ENCODE results near the gene SLC5A9. TPM values are rescaled to one million over a fixed set of nuclear protein-coding genes. Genes with fewer than 3 reads are reported as not detected.
"Not testable (repeated sequence)": the region's sequence is repeated elsewhere in the genome, so short reads cannot be mapped to it uniquely, and the experiment has no call there.

Gene SLC5A9
- total RNA-seq, 1 experiment from 2014 or later, result not detected

DNA sequence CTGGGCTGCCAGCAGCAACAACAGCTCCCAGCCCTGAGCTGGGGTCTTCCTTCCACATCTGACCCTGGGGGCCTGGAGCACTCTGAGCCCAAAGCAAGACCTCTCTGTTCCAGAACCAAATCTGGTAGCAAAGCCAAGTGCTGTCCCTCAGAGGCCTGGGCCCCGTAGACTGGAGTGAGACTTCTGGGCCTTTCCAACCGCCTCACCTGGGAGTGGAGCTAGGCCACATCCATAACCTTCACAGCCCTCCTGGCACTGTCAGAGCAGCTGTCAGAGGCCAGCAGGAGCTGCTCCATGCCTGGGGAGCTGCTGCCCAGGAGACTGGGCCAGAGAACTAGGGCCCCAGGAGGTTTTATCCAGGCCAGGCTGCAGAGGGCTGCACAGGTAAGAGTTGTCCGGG lies 15.4 kb upstream of the SLC5A9 start:
- no peak for DNase-seq
- no peaks in the 10 kb centered on the region for H3K9me3 ChIP-seq (ENCODE audit: low read length)

DNA sequence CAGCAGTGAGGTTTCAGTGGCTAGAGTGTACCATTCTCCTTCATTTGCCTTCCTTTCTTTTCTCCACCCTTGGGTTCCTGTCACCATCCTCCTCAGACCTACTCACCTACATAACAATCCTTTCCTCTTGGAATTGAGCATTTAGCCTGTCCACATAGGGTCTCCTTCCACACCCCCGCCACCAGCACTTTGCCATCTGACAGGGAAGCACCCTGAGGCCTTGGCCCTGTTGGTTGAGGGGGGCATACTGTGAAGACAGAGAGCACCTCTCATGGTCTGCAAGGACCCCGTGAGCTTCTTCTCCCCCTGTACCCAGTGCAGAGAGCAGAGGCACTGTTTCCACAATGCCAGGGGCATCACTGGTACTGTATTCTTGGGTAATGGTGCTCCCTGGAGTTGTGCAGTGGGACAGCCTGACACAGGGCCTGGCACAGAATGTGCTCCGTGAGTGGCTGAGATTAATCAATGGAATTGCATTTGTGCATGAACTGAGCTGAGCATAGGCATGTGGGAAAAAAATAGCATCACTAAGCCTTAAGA lies 14.9 kb upstream of the SLC5A9 start:
- no peaks in the 10 kb centered on the region for H3K9me2 ChIP-seq (replicated peaks; ENCODE audit: insufficient read depth, low read length)
- no peaks in the 10 kb centered on the region for H3K27me3 ChIP-seq (ENCODE audit: low read length)
- H3K27ac ChIP-seq (ENCODE audit: low read length), result no peak overlapping the region
- no peaks in the 10 kb centered on the region for H3K36me3 ChIP-seq (ENCODE audit: insufficient read depth, low read length)
- DNase-seq, result no peak
- no peak overlapping the region for H3K4me2 ChIP-seq (ENCODE audit: low read depth, low read length, poor library complexity, severe bottlenecking)
- no peaks in the 10 kb centered on the region for H3K4me1 ChIP-seq (ENCODE audit: low read length)
- H2AFZ ChIP-seq (ENCODE audit: low read length), result no peak overlapping the region
- no peaks in the 10 kb centered on the region for H3K79me2 ChIP-seq (ENCODE audit: low read length)
- 0 out of 2 replicates have a peak, but pooled peaks cover 3% of the 10 kb centered on the region for H4K20me1 ChIP-seq (ENCODE audit: insufficient read depth, low read depth, low read length)
- no peak overlapping the region for H3K4me3 ChIP-seq (ENCODE audit: low read length)
- H3K9me3 ChIP-seq (ENCODE audit: low read length), result no peaks in the 10 kb centered on the region
- no peak overlapping the region for H3K9ac ChIP-seq (ENCODE audit: low read length)

More for the DNA sequence above, 15.4 kb upstream of the SLC5A9 start:
- H4K20me1 ChIP-seq (ENCODE audit: insufficient read depth, low read depth, low read length), result 0 out of 2 replicates have a peak, but pooled peaks cover 3% of the 10 kb centered on the region
- no peak overlapping the region for H3K4me2 ChIP-seq (ENCODE audit: low read depth, low read length, poor library complexity, severe bottlenecking)
- H3K9ac ChIP-seq (ENCODE audit: low read length), result no peak overlapping the region
- no peaks in the 10 kb centered on the region for H3K27me3 ChIP-seq (ENCODE audit: low read length)
- no peak overlapping the region for H3K4me3 ChIP-seq (ENCODE audit: low read length)
- H2AFZ ChIP-seq (ENCODE audit: low read length), result no peak overlapping the region
- H3K4me1 ChIP-seq (ENCODE audit: low read length), result no peaks in the 10 kb centered on the region
- no peaks in the 10 kb centered on the region for H3K9me2 ChIP-seq (replicated peaks; ENCODE audit: insufficient read depth, low read length)
- H3K36me3 ChIP-seq (ENCODE audit: insufficient read depth, low read length), result no peaks in the 10 kb centered on the region
- no peak overlapping the region for H3K27ac ChIP-seq (ENCODE audit: low read length)
- no peaks in the 10 kb centered on the region for H3K79me2 ChIP-seq (ENCODE audit: low read length)

DNA sequence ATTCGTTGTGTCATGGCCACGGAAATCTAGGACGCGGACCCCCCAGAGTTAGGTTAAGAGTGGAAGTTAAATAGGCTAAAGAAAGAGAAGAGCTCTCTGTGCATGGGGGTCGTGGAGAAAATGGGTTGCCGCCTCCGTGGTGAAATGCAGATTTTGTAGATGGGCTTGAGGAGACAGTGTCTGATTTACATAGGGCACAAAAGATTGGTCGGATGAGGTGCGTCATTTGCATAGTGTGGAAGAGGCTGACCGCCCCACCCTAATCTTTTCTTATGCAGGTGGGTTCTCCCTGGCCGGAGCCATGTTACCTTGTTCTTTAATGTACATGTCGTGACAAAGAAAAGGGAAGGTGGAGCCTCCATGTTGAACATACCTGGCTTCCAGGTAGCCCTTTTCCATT lies 14.3 kb upstream of the SLC5A9 start:
- no peak for DNase-seq
- Histone ChIP-seq H4K20me1 (ENCODE audit: insufficient read depth, low read depth, low read length) (no peaks in the 10 kb centered on the region), H3K9me3 (ENCODE audit: low read length) (no peaks in the 10 kb centered on the region), H2AFZ (ENCODE audit: low read length) (no peak overlapping the region), H3K4me1 (ENCODE audit: low read length) (no peaks in the 10 kb centered on the region), H3K4me2 (ENCODE audit: low read depth, low read length, poor library complexity, severe bottlenecking) (no peak overlapping the region), H3K27ac (ENCODE audit: low read length) (no peak overlapping the region), H3K79me2 (ENCODE audit: low read length) (no peaks in the 10 kb centered on the region), H3K9ac (ENCODE audit: low read length) (no peak overlapping the region), H3K4me3 (ENCODE audit: low read length) (no peak overlapping the region), H3K27me3 (ENCODE audit: low read length) (no peaks in the 10 kb centered on the region), H3K36me3 (ENCODE audit: insufficient read depth, low read length) (no peaks in the 10 kb centered on the region), H3K9me2 (replicated peaks; ENCODE audit: insufficient read depth, low read length) (no peaks in the 10 kb centered on the region)

DNA sequence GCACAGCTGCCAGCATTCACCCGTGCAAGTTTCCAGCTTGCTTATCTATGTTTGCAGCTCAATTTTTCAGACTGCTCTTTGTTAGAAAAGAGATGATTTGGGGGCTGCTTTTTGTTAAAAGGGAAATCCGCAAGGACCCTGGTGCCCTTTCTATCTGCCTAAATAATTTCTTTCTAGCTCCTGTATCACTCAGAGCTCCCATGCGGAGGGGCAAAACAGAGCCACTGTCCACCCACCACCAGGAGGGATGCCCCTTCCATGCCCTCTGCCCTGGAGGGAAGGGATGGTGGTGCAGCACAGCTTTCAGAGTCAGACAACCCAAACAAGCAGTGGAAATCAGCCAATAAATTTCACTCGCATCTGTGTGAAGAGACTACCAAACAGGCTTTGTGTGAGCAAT lies 13.9 kb upstream of the SLC5A9 start:
- Histone ChIP-seq H2AFZ (ENCODE audit: low read length) (no peak overlapping the region), H3K9me2 (replicated peaks; ENCODE audit: insufficient read depth, low read length) (no peaks in the 10 kb centered on the region), H3K79me2 (ENCODE audit: low read length) (no peaks in the 10 kb centered on the region), H3K4me2 (ENCODE audit: low read depth, low read length, poor library complexity, severe bottlenecking) (no peak overlapping the region), H3K4me1 (ENCODE audit: low read length) (no peaks in the 10 kb centered on the region), H3K27me3 (ENCODE audit: low read length) (no peaks in the 10 kb centered on the region), H3K4me3 (ENCODE audit: low read length) (no peak overlapping the region), H3K27ac (ENCODE audit: low read length) (no peak overlapping the region), H3K9ac (ENCODE audit: low read length) (no peak overlapping the region), H4K20me1 (ENCODE audit: insufficient read depth, low read depth, low read length) (no peaks in the 10 kb centered on the region), H3K9me3 (ENCODE audit: low read length) (no peaks in the 10 kb centered on the region), H3K36me3 (ENCODE audit: insufficient read depth, low read length) (no peaks in the 10 kb centered on the region)
- DNase-seq, result no peak

DNA sequence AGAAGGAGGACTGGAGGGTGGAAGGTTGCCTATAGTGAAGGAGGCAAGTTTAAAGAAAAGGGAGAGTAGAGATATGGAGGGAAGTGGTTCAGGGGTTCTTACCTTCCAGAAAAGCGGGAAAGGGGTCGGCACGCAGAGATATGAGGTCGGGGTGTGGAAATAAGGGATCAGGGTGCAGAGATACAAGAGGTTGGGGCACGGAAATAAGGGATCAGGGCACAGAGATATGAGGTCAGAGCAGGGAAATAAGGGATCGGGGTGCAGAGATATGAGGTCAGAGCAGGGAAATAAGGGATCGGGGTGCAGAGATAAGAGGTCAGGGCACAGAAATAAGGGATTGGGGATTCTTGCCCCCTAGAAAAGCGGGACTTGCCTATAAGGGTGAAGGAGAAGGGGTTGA lies 9.1 kb upstream of the SLC5A9 start:
- not testable (repeated sequence) for DNase-seq; H3K9me2 ChIP-seq (replicated peaks; ENCODE audit: insufficient read depth, low read length); H4K20me1 ChIP-seq (ENCODE audit: insufficient read depth, low read depth, low read length); H3K27me3 ChIP-seq (ENCODE audit: low read length); H3K36me3 ChIP-seq (ENCODE audit: insufficient read depth, low read length); H3K4me3 ChIP-seq (ENCODE audit: low read length); H2AFZ ChIP-seq (ENCODE audit: low read length); H3K9ac ChIP-seq (ENCODE audit: low read length); H3K27ac ChIP-seq (ENCODE audit: low read length); H3K79me2 ChIP-seq (ENCODE audit: low read length); H3K9me3 ChIP-seq (ENCODE audit: low read length); H3K4me2 ChIP-seq (ENCODE audit: low read depth, low read length, poor library complexity, severe bottlenecking); H3K4me1 ChIP-seq (ENCODE audit: low read length)

DNA sequence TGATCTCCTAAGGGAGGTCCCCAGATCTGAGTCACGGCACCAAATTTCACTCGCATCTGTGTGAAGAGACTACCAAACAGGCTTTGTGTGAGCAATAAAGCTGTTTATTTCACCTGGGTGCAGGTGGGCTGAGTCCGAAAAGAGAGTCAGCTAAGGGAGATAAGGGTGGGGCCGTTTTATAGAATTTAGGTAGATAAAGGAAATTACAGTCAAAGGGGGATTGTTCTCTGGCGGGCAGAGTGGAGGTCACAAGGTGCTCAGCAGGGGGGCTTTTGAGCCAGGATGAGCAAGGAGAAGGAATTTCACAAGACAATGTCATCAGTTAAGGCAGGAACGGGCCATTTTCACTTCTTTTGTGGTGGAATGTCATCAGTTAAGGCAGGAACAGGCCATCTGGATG lies 8.2 kb upstream of the SLC5A9 start:
- not testable (repeated sequence) for H3K4me3 ChIP-seq (ENCODE audit: low read length); H3K27ac ChIP-seq (ENCODE audit: low read length); H3K9me2 ChIP-seq (replicated peaks; ENCODE audit: insufficient read depth, low read length); H3K9me3 ChIP-seq (ENCODE audit: low read length); H3K4me1 ChIP-seq (ENCODE audit: low read length); DNase-seq; H3K36me3 ChIP-seq (ENCODE audit: insufficient read depth, low read length); H4K20me1 ChIP-seq (ENCODE audit: insufficient read depth, low read depth, low read length); H3K9ac ChIP-seq (ENCODE audit: low read length); H3K4me2 ChIP-seq (ENCODE audit: low read depth, low read length, poor library complexity, severe bottlenecking); H3K79me2 ChIP-seq (ENCODE audit: low read length); H2AFZ ChIP-seq (ENCODE audit: low read length); H3K27me3 ChIP-seq (ENCODE audit: low read length)

DNA sequence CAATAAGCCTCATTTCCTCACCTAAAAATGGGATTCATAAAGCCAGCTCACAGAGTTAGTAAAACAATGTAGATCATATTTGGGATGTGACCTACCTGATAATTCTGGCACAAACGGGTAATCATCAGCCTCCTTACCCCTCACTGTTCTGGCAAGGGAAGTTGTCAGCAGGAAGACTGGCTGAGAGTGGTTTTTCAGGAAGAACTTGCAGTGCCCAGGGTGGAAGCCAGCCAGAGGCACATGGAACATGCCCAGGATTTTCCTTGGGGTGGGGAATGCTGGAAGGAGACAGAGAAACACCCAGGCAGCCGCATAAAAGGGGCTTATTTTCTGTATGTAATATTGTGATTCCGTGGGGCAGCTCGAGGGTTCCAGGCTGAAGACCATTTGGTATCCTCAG lies 7.7 kb upstream of the SLC5A9 start:
- H4K20me1 ChIP-seq (ENCODE audit: insufficient read depth, low read depth, low read length), result no peaks in the 10 kb centered on the region
- H3K9ac ChIP-seq (ENCODE audit: low read length), result no peak overlapping the region
- no peaks in the 10 kb centered on the region for H3K4me1 ChIP-seq (ENCODE audit: low read length)
- no peaks in the 10 kb centered on the region for H3K9me3 ChIP-seq (ENCODE audit: low read length)
- H3K4me2 ChIP-seq (ENCODE audit: low read depth, low read length, poor library complexity, severe bottlenecking), result no peak overlapping the region
- H3K79me2 ChIP-seq (ENCODE audit: low read length), result no peaks in the 10 kb centered on the region
- no peak overlapping the region for H3K4me3 ChIP-seq (ENCODE audit: low read length)
- no peak for DNase-seq
- H3K27me3 ChIP-seq (ENCODE audit: low read length), result no peaks in the 10 kb centered on the region
- no peak overlapping the region for H2AFZ ChIP-seq (ENCODE audit: low read length)
- H3K36me3 ChIP-seq (ENCODE audit: insufficient read depth, low read length), result no peaks in the 10 kb centered on the region
- no peak overlapping the region for H3K27ac ChIP-seq (ENCODE audit: low read length)
- H3K9me2 ChIP-seq (replicated peaks; ENCODE audit: insufficient read depth, low read length), result no peaks in the 10 kb centered on the region

DNA sequence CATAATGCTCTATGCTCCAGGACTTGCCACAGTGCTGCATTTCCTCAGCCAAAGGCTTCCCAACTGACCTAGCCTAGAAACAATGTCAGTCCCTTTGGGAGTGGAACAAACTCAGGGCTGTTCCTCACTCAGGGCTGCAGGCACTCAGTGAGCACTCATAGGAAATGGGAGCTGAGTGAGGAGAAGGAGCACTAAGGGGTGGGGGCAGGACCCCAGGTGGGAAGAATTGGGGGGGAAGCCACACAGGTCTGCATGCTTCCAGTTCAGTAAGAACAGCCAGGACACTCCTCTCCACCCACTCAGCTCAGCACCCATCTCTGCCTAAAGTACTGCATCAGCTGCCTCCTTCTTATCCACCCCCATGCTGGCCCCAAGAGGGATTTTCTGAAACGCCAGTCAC lies 7.3 kb upstream of the SLC5A9 start:
- no peaks in the 10 kb centered on the region for H3K79me2 ChIP-seq (ENCODE audit: low read length)
- no peaks in the 10 kb centered on the region for H3K9me2 ChIP-seq (replicated peaks; ENCODE audit: insufficient read depth, low read length)
- no peak for DNase-seq
- H3K4me3 ChIP-seq (ENCODE audit: low read length), result no peak overlapping the region
- no peak overlapping the region for H2AFZ ChIP-seq (ENCODE audit: low read length)
- H3K4me2 ChIP-seq (ENCODE audit: low read depth, low read length, poor library complexity, severe bottlenecking), result no peak overlapping the region
- H3K27ac ChIP-seq (ENCODE audit: low read length), result no peak overlapping the region
- H4K20me1 ChIP-seq (ENCODE audit: insufficient read depth, low read depth, low read length), result no peaks in the 10 kb centered on the region
- H3K36me3 ChIP-seq (ENCODE audit: insufficient read depth, low read length), result no peaks in the 10 kb centered on the region
- H3K4me1 ChIP-seq (ENCODE audit: low read length), result no peaks in the 10 kb centered on the region
- no peaks in the 10 kb centered on the region for H3K9me3 ChIP-seq (ENCODE audit: low read length)
- no peaks in the 10 kb centered on the region for H3K27me3 ChIP-seq (ENCODE audit: low read length)
- no peak overlapping the region for H3K9ac ChIP-seq (ENCODE audit: low read length)

DNA sequence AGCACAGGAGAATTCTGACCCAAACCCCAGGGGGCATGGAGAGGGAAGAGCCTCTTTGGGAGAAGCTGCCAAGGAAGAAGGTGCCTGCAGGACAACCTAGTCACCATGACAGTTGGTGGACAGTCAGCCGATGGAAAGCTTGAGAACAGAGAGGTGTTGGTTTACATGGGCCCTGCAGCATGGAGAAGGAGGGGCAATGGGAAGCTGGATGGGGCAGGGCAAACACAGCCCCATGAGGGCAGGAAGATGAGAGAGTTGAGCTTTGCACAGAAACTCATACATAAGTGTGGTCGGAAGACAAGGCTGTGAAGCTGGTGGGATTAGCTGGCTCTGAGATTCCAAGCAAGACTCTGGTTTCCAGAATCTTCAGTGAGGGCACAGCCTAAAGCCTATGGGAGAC lies 6.6 kb upstream of the SLC5A9 start:
- H3K4me1 ChIP-seq (ENCODE audit: low read length), result no peaks in the 10 kb centered on the region
- H4K20me1 ChIP-seq (ENCODE audit: insufficient read depth, low read depth, low read length), result no peaks in the 10 kb centered on the region
- no peaks in the 10 kb centered on the region for H3K36me3 ChIP-seq (ENCODE audit: insufficient read depth, low read length)
- H3K4me2 ChIP-seq (ENCODE audit: low read depth, low read length, poor library complexity, severe bottlenecking), result no peak overlapping the region
- no peak overlapping the region for H3K9ac ChIP-seq (ENCODE audit: low read length)
- no peaks in the 10 kb centered on the region for H3K9me2 ChIP-seq (replicated peaks; ENCODE audit: insufficient read depth, low read length)
- H3K27me3 ChIP-seq (ENCODE audit: low read length), result no peaks in the 10 kb centered on the region
- H2AFZ ChIP-seq (ENCODE audit: low read length), result no peak overlapping the region
- no peak overlapping the region for H3K4me3 ChIP-seq (ENCODE audit: low read length)
- no peaks in the 10 kb centered on the region for H3K79me2 ChIP-seq (ENCODE audit: low read length)
- DNase-seq, result no peak
- H3K9me3 ChIP-seq (ENCODE audit: low read length), result no peaks in the 10 kb centered on the region
- no peak overlapping the region for H3K27ac ChIP-seq (ENCODE audit: low read length)
